DMS53 treated with DMSO at 0.1 percent for 48 hours (cell line): Measurements from ENCODE around the gene ZNF846.
"Not testable (repeated sequence)": the region's sequence is repeated elsewhere in the genome, so short reads cannot be mapped to it uniquely, and the experiment has no call there.

Experiments used
- DNase-seq: peaks from one replicate; lab custom pipeline; 2025; ENCODE audit not compliant: unreplicated experiment; lab: John Stamatoyannopoulos, UW

Gene ZNF846

GRCh38 chr19:9768175-9769112, at the start of gene ZNF846:
TSS of gene ZNF846 (minus strand) at chr19:9768738. CDS start at chr19:9764950, 3,788 bp downstream.
- DNase-seq: peak; percentile 86

- DNase-seq: no peak
Observed at GRCh38 chr19:9818175-9818733, 49.7 kb upstream of the ZNF846 start.

DNA sequence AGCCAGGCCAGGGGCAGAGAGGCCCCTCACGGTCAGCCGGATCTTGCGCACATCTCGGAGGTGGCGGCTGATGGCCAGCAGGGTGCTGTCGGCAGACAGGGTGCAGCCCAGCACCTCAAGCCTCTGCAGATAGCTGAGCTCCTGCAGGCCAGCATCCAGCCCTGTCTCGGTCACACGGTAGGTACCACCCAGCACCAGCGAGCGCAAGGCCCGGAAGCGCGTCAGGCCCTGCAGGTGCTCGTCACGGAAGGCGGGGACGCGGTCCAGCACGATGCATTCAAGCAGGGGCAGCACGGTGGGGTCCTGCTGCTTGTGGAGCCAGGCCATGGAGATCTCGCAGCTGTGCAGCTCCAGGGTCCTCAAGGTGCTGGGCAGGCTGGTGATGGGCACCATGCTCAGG, 42.6 kb upstream of the ZNF846 start:
- DNase-seq: no peak

DNA sequence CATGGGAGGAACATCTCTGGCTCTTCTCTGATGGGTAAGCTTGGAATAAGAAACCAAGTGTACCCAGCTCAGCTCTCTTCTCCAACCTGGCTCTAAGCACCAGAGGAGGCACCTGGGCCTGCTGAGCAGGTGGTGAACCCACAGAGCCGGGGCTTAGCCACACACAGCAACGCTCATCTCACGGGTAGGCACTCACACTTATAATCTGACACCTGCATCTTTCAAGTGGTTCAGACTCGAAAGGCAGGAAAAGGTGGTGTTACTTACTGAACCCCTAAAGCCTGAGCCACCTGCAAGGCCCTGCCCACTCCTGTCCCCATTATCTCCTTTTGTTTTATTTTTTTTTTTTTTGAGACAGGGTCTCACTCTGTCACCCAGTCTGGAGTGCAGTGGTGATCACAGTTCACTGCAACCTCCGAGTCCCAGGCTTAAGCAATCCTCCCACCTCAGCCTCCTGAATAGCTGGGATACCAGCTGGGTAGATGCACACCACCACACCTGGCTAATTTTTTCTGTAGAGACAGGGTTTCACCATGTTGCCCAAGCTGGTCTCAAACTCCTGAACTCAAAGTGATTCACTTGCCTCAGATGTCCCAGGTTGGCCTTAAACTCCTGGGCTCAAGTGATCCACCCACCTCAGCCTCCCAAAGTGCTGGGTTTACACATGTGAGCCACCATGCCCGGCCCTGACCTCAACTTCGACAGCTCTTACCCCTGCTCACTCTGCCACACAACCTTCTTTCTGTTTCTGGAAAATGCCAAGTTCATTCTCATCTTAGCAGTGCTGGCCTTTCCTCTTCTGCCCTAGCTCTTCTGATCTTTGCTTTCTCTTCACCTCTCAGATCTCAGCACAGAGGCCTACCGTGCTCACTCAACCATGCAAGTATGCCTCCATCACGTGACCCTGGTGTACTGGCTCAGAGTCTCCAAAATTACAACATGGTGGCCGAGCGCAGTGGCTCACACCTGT, 40.6 kb upstream of the ZNF846 start:
- no peak for DNase-seq

- no peak for DNase-seq
Observed at GRCh38 chr19:9806803-9807202, 38.3 kb upstream of the ZNF846 start.

DNA sequence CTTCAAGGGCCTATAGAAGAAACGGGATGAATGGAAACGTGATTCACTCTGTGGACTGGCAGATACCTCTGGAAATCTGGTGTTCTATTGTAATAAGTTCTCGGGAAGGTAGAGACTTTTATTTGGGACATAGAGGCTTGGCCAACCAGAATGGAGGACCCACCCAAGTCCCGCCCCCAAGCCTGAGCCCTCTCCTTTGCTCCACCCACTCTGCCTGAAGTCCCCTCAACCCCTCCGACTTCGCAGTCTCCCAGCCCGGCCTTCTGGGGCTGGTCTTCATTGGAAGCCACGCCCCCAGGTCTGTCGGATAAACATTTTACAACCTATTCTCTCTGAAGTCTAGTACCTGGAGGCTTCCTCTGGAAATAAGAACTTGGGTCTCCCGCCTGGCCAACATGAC, 33.4 kb upstream of the ZNF846 start:
- no peak for DNase-seq

DNA sequence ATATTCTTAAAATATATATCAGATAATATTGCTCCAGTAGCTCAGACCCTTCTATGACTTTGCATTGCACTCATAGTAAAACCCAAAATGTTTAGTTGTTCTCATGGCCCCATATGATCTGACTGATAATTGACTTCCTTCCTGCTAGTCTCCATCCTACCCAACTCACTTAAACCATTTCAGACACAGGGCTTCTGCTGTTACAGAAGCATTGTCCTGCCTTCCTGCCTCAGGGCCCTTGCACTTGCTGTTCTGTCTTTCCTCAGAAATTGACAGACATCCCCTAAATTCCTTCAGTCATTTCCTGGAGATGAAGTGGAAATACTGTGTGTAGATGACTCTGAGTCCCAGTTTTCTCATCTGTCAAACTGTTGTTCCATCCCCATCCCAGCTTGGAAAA, 30.6 kb upstream of the ZNF846 start:
- DNase-seq: no peak

DNA sequence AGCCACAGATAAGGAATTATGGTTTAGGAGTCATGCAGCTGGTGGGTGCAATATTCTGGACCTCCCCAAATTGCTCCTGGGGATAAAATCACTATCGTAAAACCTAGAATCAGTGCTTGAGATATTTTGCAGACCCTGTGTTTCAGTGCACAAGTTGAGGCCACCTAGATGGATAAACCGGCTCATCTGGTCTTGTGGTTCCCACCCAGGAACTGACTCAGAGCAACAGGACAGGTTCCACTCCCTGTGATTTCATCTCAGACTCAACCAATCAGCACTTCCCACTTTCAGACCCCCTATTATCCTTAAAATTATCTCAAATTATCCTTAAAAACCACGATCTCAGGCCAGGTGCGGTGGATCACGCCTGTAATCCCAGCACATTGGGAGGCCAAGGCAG, 29.3 kb upstream of the ZNF846 start:
- DNase-seq: no peak

DNA sequence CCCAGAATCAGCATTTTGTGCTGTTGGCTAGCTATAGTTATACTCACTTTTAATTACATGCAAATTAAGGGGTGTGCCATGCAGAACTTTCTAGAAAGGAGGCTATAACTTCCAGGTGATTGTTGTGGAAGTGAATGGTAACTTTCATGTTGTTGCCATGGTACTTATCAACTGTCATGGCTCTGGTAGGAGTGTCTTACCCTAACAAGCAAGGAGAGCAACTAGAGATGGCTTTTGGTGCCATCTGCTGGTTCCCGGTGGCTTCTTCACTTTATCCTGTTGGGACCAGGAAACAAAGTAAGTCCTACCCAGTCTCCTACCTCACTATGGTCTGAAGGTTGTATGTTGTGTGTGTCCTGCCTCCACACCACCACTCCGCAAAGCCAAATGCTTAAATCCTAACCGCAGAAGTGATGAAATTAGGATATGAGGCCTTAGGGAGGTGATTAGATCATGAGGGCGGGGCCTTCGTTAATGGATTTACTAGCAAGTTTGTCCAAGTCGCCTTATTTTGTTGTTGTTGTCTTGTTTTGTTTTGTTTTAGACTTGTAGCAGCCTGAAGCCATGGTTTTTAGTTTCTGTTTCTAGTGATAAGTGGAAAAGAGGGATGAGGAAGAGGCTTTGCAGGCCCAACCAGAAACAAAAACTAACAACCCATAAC, 27.7 kb upstream of the ZNF846 start:
- peak; percentile 72 for DNase-seq

DNA sequence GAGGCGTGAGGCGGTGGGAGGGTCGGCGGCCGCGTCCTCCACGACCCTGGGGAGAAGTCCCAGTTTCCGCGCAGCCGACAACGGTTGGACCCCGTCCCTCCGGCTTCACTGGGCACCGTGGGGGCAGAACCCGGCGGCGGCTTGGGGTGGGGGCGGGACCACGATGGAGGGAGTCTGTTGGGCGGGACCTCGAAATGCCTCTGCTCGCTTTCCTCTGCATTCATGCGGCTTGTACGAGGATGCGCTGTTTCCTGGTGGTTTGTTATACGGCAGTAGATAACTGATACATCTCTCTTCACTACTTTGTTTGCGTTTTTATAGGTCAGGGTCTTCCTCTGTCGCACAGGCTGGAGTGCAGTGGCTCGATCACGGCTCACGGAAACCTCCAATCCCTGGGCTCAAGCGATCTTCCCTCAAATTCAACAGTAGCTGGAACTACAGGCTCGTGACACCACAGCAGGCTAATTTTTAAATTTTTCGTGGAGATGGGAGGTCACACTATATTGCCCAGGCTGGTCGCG, 24.6 kb upstream of the ZNF846 start:
- no peak for DNase-seq

GRCh38 chr19:9792206-9793070, 23.9 kb upstream of the ZNF846 start:
- DNase-seq: peak; percentile 76

DNA sequence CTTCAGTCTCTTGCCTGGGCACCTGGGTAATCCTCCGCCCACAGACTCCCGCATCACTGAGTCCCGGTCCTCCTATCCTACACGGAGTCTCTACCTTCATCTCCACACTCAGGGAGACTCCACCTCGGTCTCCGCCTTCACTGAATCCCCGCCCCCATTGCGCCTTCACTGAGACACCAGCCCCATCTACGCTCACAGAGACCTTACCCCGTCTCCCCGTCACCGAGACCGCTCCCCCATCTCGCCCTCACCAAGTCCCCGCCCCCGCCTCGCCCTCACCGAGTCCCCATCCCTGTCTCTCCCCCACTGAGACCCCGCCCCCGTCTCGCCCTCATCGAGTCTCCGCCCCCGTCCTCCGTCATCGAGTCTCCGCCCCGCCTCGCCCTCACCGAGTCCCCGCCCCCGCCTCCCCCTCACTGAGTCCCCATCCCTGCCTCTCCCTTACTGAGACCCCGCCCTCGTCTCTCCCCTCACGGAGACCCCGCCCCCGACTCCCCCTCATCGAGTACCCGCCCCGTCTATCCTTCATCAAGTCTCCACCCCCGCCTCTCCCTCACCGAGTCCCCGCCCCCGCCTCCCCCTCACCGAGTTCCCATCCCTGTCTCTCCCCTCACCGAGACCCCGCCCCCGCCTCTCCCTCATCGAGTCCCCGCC, 23.1 kb upstream of the ZNF846 start:
- DNase-seq: peak; percentile 73

GRCh38 chr19:9791073-9791367, 22.5 kb upstream of the ZNF846 start:
- not testable (repeated sequence) for DNase-seq

- not testable (repeated sequence) for DNase-seq
Observed at GRCh38 chr19:9789579-9789978, 21.0 kb upstream of the ZNF846 start.

- DNase-seq: no peak
Observed at GRCh38 chr19:9789066-9789465, 20.5 kb upstream of the ZNF846 start.

- DNase-seq: not testable (repeated sequence)
Observed at GRCh38 chr19:9788604-9789003, 20.1 kb upstream of the ZNF846 start.

DNA sequence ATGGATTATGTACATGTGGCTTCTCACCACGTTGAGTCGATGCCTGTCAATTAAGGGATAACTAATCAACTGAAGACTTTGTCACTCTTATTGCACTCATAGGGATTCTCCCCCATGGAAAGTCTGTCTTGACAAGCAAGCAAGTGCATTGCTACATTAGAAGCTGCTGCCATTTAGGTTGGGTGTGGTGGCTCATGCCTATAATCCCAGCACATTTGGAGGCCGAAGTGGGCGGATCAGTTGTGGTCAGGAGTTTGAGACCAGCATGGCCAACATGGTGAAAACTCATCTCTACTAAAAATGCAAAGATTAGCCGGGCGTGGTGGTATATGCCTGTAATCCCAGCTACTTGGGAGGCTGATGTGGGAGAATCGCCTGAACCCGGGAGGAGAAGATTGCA, 18.3 kb upstream of the ZNF846 start:
- DNase-seq: no peak

- no peak for DNase-seq
Observed at GRCh38 chr19:9786342-9786741, 17.8 kb upstream of the ZNF846 start.
